Stimulated activated memory B cell treated with anti-CD40 and anti-IgM and Interleukin-4, amounts not matched to agents 10 μg/mL and 1 μg/mL and 100 μg/mL, for 72 hours (primary cell): ENCODE results near the gene NFIX.

Experiments
- ATAC-seq: fragments of 150-1000 bp; cut with Tn5 transposase; 2 replicates; pipeline ENCODE4 v1.10.0; 2021
- H3K27ac Mint-ChIP-seq: one replicate; pipeline ENCODE4 v1.8.0; 2022; ENCODE audit warnings: mild to moderate bottlenecking, mixed read lengths
- H3K27me3 Mint-ChIP-seq: one replicate; pipeline ENCODE4 v1.8.0; 2022; ENCODE audit warnings: mixed read lengths
- H3K36me3 Mint-ChIP-seq: one replicate; pipeline ENCODE4 v1.8.0; 2022; ENCODE audit warnings: mixed read lengths
- H3K4me1 Mint-ChIP-seq: one replicate; pipeline ENCODE4 v1.8.0; 2022; ENCODE audit warnings: mixed read lengths
- H3K4me3 Mint-ChIP-seq: one replicate; pipeline ENCODE4 v1.8.0; 2022; ENCODE audit warnings: mild to moderate bottlenecking, moderate library complexity, mixed read lengths
- H3K9me3 Mint-ChIP-seq: one replicate; pipeline ENCODE4 v1.8.0; 2022; ENCODE audit warnings: mixed read lengths

The NFIX gene

GRCh38 chr19:13132471-13133180 is 137.4 kb downstream of the NFIX start:
- H3K4me3 Mint-ChIP-seq: no peak overlapping the region
- H3K27ac Mint-ChIP-seq: peak overlapping the region; percentile 28
- no peaks in the 10 kb centered on the region for H3K27me3 Mint-ChIP-seq
- ATAC-seq: no peak
- no peaks in the 10 kb centered on the region for H3K9me3 Mint-ChIP-seq
- H3K4me1 Mint-ChIP-seq: peaks cover 33% of the 10 kb centered on the region
- H3K36me3 Mint-ChIP-seq: peaks cover 16% of the 10 kb centered on the region

GRCh38 chr19:13133241-13133870 is 138.1 kb downstream of the NFIX start:
- no peak overlapping the region for H3K27ac Mint-ChIP-seq
- no peaks in the 10 kb centered on the region for H3K27me3 Mint-ChIP-seq
- no peak overlapping the region for H3K4me3 Mint-ChIP-seq
- H3K36me3 Mint-ChIP-seq: peaks cover 21% of the 10 kb centered on the region
- peaks cover 28% of the 10 kb centered on the region for H3K4me1 Mint-ChIP-seq
- ATAC-seq: no peak
- no peaks in the 10 kb centered on the region for H3K9me3 Mint-ChIP-seq

DNA sequence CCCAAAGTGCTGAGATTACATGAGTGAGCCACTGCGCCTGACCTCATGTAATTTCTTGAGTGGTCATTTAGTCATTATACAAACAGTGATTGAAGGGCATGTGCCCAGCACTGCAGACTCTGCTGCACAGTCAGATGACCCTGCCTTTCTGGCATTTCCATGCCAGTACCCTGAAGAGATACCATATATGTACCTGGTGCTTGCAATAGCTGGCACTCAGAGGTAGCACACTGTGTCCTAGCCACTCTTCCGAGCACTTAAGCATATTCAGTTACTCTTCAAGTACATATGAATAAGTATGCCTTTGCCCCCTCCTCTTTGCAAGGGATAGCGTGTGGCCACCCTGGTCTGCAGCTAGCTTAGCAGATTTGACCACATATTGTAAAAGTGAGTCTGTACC is 139.4 kb downstream of the NFIX start:
- no peaks in the 10 kb centered on the region for H3K27me3 Mint-ChIP-seq
- H3K36me3 Mint-ChIP-seq: peaks cover 27% of the 10 kb centered on the region
- peaks cover 21% of the 10 kb centered on the region for H3K4me1 Mint-ChIP-seq
- no peak overlapping the region for H3K27ac Mint-ChIP-seq
- H3K9me3 Mint-ChIP-seq: no peaks in the 10 kb centered on the region
- no peak for ATAC-seq
- no peak overlapping the region for H3K4me3 Mint-ChIP-seq

DNA sequence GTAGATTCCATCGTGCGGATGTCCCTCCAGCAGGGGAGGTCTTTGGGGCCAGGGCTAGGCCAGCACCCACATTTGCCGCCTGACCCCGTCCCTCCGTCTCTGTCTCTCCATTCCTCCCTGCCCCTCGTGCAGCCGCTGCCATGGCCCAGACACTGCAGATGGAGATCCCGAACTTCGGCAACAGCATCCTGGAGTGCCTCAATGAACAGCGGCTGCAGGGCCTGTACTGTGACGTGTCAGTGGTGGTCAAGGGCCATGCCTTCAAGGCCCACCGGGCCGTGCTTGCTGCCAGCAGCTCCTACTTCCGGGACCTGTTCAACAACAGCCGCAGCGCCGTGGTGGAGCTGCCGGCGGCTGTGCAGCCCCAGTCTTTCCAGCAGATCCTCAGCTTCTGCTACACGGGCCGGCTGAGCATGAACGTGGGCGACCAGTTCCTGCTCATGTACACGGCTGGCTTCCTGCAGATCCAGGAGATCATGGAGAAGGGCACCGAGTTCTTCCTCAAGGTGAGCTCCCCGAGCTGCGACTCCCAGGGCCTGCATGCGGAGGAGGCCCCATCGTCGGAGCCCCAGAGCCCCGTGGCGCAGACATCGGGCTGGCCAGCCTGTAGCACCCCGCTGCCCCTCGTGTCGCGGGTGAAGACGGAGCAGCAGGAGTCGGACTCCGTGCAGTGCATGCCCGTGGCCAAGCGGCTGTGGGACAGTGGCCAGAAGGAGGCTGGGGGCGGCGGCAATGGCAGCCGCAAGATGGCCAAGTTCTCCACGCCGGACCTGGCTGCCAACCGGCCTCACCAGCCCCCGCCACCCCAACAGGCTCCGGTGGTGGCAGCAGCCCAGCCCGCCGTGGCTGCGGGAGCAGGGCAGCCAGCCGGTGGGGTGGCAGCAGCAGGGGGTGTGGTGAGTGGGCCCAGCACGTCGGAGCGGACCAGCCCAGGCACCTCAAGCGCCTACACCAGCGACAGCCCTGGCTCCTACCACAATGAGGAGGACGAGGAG is 140.1 kb downstream of the NFIX start:
- peaks cover 27% of the 10 kb centered on the region for H3K36me3 Mint-ChIP-seq
- no peak overlapping the region for H3K4me3 Mint-ChIP-seq
- H3K27me3 Mint-ChIP-seq: no peaks in the 10 kb centered on the region
- H3K27ac Mint-ChIP-seq: no peak overlapping the region
- H3K9me3 Mint-ChIP-seq: no peaks in the 10 kb centered on the region
- ATAC-seq: no peak
- peaks cover 21% of the 10 kb centered on the region for H3K4me1 Mint-ChIP-seq

DNA sequence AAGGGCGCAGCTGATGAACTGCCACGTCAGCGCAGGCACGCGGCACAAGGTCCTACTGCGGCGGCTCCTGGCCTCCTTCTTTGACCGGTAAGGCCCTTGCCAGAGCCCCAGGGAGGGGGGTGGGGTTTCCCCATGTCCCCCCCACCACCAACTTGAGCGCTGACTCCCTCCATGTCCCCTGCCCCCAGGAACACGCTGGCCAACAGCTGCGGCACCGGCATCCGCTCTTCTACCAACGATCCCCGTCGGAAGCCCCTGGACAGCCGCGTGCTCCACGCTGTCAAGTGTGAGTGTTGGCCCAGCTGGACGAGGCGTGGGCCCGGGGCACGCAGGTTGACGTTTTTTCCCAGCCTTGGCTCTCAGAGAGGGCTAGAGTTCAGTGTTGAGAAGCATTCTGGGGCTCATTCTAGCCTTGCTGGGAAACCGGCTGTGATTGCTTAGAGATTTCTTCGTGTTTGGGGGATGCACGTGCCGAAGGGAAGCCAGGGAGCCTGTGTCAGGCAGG is 142.1 kb downstream of the NFIX start:
- no peaks in the 10 kb centered on the region for H3K27me3 Mint-ChIP-seq
- peaks cover 32% of the 10 kb centered on the region for H3K36me3 Mint-ChIP-seq
- no peak for ATAC-seq
- peaks cover 9% of the 10 kb centered on the region for H3K4me1 Mint-ChIP-seq
- H3K9me3 Mint-ChIP-seq: no peaks in the 10 kb centered on the region
- no peak overlapping the region for H3K4me3 Mint-ChIP-seq
- no peak overlapping the region for H3K27ac Mint-ChIP-seq

DNA sequence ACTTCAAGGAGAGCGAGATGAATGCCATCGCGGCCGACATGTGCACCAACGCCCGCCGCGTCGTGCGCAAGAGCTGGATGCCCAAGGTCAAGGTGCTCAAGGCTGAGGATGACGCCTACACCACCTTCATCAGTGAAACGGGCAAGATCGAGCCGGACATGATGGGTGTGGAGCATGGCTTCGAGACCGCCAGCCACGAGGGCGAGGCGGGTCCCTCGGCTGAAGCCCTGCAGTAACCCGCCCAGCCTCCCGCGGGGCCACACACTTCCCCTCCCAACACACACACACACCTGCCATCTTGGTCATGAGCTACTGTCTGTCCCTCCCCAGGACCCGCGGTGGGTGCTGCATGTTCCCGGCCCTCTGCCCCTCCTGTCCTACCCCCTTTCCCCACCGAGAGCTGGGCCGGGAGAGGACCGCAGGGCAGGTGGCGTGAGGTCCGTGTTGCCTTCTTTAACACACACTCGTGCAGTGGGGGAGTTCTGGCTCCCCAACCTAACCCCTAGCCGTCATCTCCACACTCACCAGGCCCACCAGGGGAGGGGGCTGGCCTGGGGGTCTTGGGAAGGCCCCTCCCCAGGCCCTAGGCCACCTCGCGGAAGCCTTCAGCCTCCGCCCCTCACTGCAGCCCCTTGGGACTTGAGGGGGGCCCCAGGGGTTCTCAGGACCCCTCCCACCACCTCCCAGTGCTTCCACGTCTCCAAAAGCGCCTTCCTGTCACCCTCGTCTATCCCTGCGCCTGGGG is 143.1 kb downstream of the NFIX start:
- Mint-ChIP-seq H3K36me3 (peaks cover 32% of the 10 kb centered on the region), H3K9me3 (no peaks in the 10 kb centered on the region), H3K27ac (no peak overlapping the region), H3K27me3 (no peaks in the 10 kb centered on the region), H3K4me3 (no peak overlapping the region), H3K4me1 (no peaks in the 10 kb centered on the region)
- no peak for ATAC-seq

DNA sequence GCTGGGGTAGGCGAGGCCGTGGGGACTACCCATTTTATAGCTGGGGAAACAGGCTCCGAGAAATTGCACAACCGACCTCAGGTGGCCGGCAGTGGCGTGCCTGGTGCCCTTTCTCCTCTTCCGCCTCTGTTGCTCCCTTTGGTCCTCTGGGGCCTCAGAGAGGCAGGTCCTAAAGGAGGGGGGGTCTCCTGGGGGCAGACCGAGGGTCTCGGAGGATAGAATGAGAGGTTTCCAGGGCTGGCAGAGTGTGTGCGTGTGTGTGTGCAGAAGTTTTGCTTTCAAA is 143.6 kb downstream of the NFIX start:
- ATAC-seq: no peak
- peaks cover 32% of the 10 kb centered on the region for H3K36me3 Mint-ChIP-seq
- H3K27ac Mint-ChIP-seq: no peak overlapping the region
- no peaks in the 10 kb centered on the region for H3K27me3 Mint-ChIP-seq
- no peaks in the 10 kb centered on the region for H3K4me1 Mint-ChIP-seq
- no peaks in the 10 kb centered on the region for H3K9me3 Mint-ChIP-seq
- no peak overlapping the region for H3K4me3 Mint-ChIP-seq

- Mint-ChIP-seq H3K4me1 (no peaks in the 10 kb centered on the region), H3K27ac (no peak overlapping the region), H3K36me3 (peaks cover 32% of the 10 kb centered on the region), H3K9me3 (no peaks in the 10 kb centered on the region), H3K4me3 (no peak overlapping the region), H3K27me3 (no peaks in the 10 kb centered on the region)
- no peak for ATAC-seq
These were observed 144.5 kb downstream of the NFIX start for GRCh38 chr19:13139633-13140311.

GRCh38 chr19:13146763-13147563 is 151.7 kb downstream of the NFIX start:
- H3K36me3 Mint-ChIP-seq: no peaks in the 10 kb centered on the region
- no peak overlapping the region for H3K27ac Mint-ChIP-seq

More at GRCh38 chr19:13146763-13147563, 151.7 kb downstream of the NFIX start:
- H3K4me3 Mint-ChIP-seq: no peak overlapping the region
- H3K9me3 Mint-ChIP-seq: no peaks in the 10 kb centered on the region
- ATAC-seq: no peak
- peaks cover 33% of the 10 kb centered on the region for H3K4me1 Mint-ChIP-seq
- no peaks in the 10 kb centered on the region for H3K27me3 Mint-ChIP-seq
